ENCODE data around the gene ARHGEF16. TPM values are rescaled to one million over a fixed set of nuclear protein-coding genes. Genes with fewer than 3 reads are reported as not detected.

The ARHGEF16 gene
- total RNA-seq, 1 donor from 2014 or later, result not detected

GRCh38 chr1:3516911-3517675 is 62.6 kb downstream of the ARHGEF16 start:
- ChIA-PET POLR2A (no interaction called here), CTCF (interaction anchor here (1.3 kb wide), 1 partner anchor 102 kb away, joined by 3 read pairs; no protein-coding TSS in a partner anchor)
- no peak overlapping the region for H3K4me3 Mint-ChIP-seq
- no peak for ATAC-seq (ENCODE audit: low read depth)
- no peak for TF ChIP-seq CTCF (IDR thresholded peaks at IDR 0.05)
- H3K27me3 Mint-ChIP-seq, result no peaks in the 10 kb centered on the region
- H3K9me3 Mint-ChIP-seq, result no peaks in the 10 kb centered on the region
- peaks cover 7% of the 10 kb centered on the region for H3K36me3 Mint-ChIP-seq (ENCODE audit: low read depth)
- no peaks in the 10 kb centered on the region for H3K4me1 Mint-ChIP-seq
- no peak for DNase-seq
- intact Hi-C loops (cut with micrococcal nuclease), result no loop called here
- no peak overlapping the region for H3K27ac Mint-ChIP-seq

- H3K9me3 Mint-ChIP-seq, result no peaks in the 10 kb centered on the region
- DNase-seq (no peak), ATAC-seq (ENCODE audit: low read depth) (no peak)
- no peak overlapping the region for H3K4me3 Mint-ChIP-seq
- ChIA-PET CTCF (interaction anchor here (1.3 kb wide), 1 partner anchor 101 kb away, joined by 3 read pairs; no protein-coding TSS in a partner anchor), POLR2A (no interaction called here)
- no peaks in the 10 kb centered on the region for H3K27me3 Mint-ChIP-seq
- peaks cover 5% of the 10 kb centered on the region for H3K36me3 Mint-ChIP-seq (ENCODE audit: low read depth)
- H3K27ac Mint-ChIP-seq, result no peak overlapping the region
- no peaks in the 10 kb centered on the region for H3K4me1 Mint-ChIP-seq
- TF ChIP-seq CTCF (IDR thresholded peaks at IDR 0.05), result no peak
- intact Hi-C loops (cut with micrococcal nuclease), result no loop called here
Observed at GRCh38 chr1:3518256-3518655, 63.8 kb downstream of the ARHGEF16 start.

GRCh38 chr1:3518756-3519155 is 64.3 kb downstream of the ARHGEF16 start:
- no peak overlapping the region for H3K4me3 Mint-ChIP-seq
- no peak for DNase-seq
- H3K4me1 Mint-ChIP-seq, result no peaks in the 10 kb centered on the region
- no peaks in the 10 kb centered on the region for H3K27me3 Mint-ChIP-seq
- H3K36me3 Mint-ChIP-seq (ENCODE audit: low read depth), result peaks cover 4% of the 10 kb centered on the region
- ChIA-PET POLR2A (no interaction called here), CTCF (interaction anchor here (1.3 kb wide), 1 partner anchor 100 kb away, joined by 3 read pairs; no protein-coding TSS in a partner anchor)
- no peak for ATAC-seq (ENCODE audit: low read depth)
- H3K9me3 Mint-ChIP-seq, result no peaks in the 10 kb centered on the region
- no peak overlapping the region for H3K27ac Mint-ChIP-seq
- no peak for TF ChIP-seq CTCF (IDR thresholded peaks at IDR 0.05)
- intact Hi-C loops (cut with micrococcal nuclease), result no loop called here

GRCh38 chr1:3519301-3519885 is 64.9 kb downstream of the ARHGEF16 start:
- ChIA-PET POLR2A (no interaction called here), CTCF (no interaction called here)
- DNase-seq (no peak), ATAC-seq (ENCODE audit: low read depth) (no peak)
- Mint-ChIP-seq H3K9me3 (no peaks in the 10 kb centered on the region), H3K4me3 (no peak overlapping the region), H3K27me3 (no peaks in the 10 kb centered on the region), H3K27ac (no peak overlapping the region), H3K36me3 (ENCODE audit: low read depth) (peaks cover 3% of the 10 kb centered on the region), H3K4me1 (no peaks in the 10 kb centered on the region)
- intact Hi-C loops (cut with micrococcal nuclease), result no loop called here
- no peak for TF ChIP-seq CTCF (IDR thresholded peaks at IDR 0.05)

All from activated B cell treated with CpG ODN at 0.5 μM for 24 hours (primary cell).